Skeletal muscle tissue (tissue), 4 donors: ENCODE measurements around the gene HIVEP1. TPM values are rescaled to one million over a fixed set of nuclear protein-coding genes. Genes with fewer than 3 reads are reported as not detected.
"Not testable (repeated sequence)": the region's sequence is repeated elsewhere in the genome, so short reads cannot be mapped to it uniquely, and the experiment has no call there.

Experiments
- H3K27ac ChIP-seq: one replicate; pipeline ENCODE4 v1.7.0; 2013; ENCODE audit warnings: mild to moderate bottlenecking, low read depth, low read length, inconsistent platforms
- H3K27me3 ChIP-seq, 3 donors: one replicate each; pipeline ENCODE4 v1.7.0; 2013; ENCODE audit warnings: low read length in 3 of 3; ENCODE audit not compliant: control insufficient read depth in 3 of 3, insufficient read depth in 3 of 3
- H3K36me3 ChIP-seq, 3 donors: one replicate each; pipeline ENCODE4 v1.7.0; 2013; ENCODE audit warnings: low read length in 3 of 3; ENCODE audit not compliant: control insufficient read depth in 3 of 3, insufficient read depth in 3 of 3
- H3K4me1 ChIP-seq, 3 donors: one replicate each; pipeline ENCODE4 v1.7.0; 2013; ENCODE audit warnings: low read length in 3 of 3, mild to moderate bottlenecking in 3 of 3; ENCODE audit not compliant: control insufficient read depth in 3 of 3, insufficient read depth in 3 of 3
- H3K4me3 ChIP-seq, 3 donors: one replicate each; pipeline ENCODE4 v1.7.0; 2013; ENCODE audit warnings: low read length in 3 of 3
- H3K9ac ChIP-seq, 3 donors: one replicate each; pipeline ENCODE4 v1.7.0; 2013; ENCODE audit warnings: low read length in 3 of 3, mild to moderate bottlenecking in 3 of 3, moderate library complexity in 2 of 3, low read depth in 1 of 3
- H3K9me3 ChIP-seq, 3 donors: one replicate each; pipeline ENCODE4 v1.7.0; 2013; ENCODE audit warnings: low read length in 3 of 3; ENCODE audit not compliant: control insufficient read depth in 3 of 3
- total RNA-seq: library from RNA; depleted of rRNA; stranded (reverse); fragments of >200 nt; gene quantifications from one replicate; pipeline ENCODE4 v1.2.3, GENCODE V29; 2014
- donor health status: Osteomylitis.

The HIVEP1 gene
- total RNA-seq, 1 donor from 2014 or later = 19.8 TPM

DNA sequence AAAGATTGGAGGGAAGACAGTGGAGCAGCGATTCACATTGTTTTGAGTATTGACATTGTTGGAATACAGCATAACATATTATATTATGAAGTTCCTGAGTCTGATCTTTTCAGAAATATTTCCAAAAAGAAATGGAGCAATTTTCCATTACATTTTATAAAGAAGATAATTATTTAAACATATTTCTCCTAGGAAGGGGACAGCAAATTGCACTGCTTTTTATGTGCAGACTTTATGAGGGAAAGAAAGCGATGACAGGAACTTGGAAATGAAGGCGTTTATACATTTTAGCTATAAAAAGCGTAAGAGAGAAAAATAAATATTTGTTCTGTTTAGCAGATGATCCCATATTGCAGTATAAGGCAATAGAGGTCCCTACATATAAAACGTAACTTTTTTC, 161.1 kb downstream of the HIVEP1 start:
- Histone ChIP-seq H3K9ac (no peak overlapping the region), H3K27ac (no peak overlapping the region), H3K27me3 (no peaks in the 10 kb centered on the region), H3K36me3 (no peaks in the 10 kb centered on the region), H3K4me3 (no peak overlapping the region), H3K4me1 (no peaks in the 10 kb centered on the region), H3K9me3 (no peaks in the 10 kb centered on the region)

- H3K9me3 ChIP-seq = no peaks in the 10 kb centered on the region
- H3K36me3 ChIP-seq = no peaks in the 10 kb centered on the region
- no peaks in the 10 kb centered on the region for H3K4me1 ChIP-seq
- H3K9ac ChIP-seq = no peak overlapping the region
- H3K27me3 ChIP-seq = no peaks in the 10 kb centered on the region
- no peak overlapping the region for H3K27ac ChIP-seq
- H3K4me3 ChIP-seq = no peak overlapping the region
Observed at GRCh38 chr6:12173661-12174060, 161.5 kb downstream of the HIVEP1 start.

DNA sequence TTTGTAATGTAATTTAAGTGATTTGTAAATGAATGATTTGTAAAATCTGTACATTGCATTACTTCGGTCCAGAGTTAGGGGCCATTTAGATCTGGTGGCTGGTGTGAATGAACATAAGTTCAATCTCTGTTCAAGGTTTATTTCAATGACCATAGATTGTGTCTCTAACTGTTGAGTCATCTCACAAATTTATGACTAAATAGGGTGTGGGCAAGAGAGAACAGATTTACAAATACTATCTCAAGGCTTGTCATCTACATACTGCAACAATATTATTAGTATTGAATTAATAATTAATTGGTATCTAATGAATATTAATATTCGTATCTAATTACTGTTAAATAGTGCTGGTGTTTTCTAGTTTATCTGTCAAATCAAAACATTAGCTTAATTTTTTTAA, 162.8 kb downstream of the HIVEP1 start:
- no peak overlapping the region for H3K4me3 ChIP-seq
- no peak overlapping the region for H3K27ac ChIP-seq
- no peak overlapping the region for H3K9ac ChIP-seq

GRCh38 chr6:12175626-12176025, 163.5 kb downstream of the HIVEP1 start:
- Histone ChIP-seq H3K9ac (no peak overlapping the region), H3K36me3 (no peaks in the 10 kb centered on the region), H3K4me1 (no peaks in the 10 kb centered on the region), H3K27ac (no peak overlapping the region), H3K9me3 (no peaks in the 10 kb centered on the region), H3K4me3 (no peak overlapping the region), H3K27me3 (no peaks in the 10 kb centered on the region)

More for the DNA sequence above, 162.8 kb downstream of the HIVEP1 start:
- no peaks in the 10 kb centered on the region for H3K36me3 ChIP-seq
- no peaks in the 10 kb centered on the region for H3K9me3 ChIP-seq
- H3K27me3 ChIP-seq = no peaks in the 10 kb centered on the region
- no peaks in the 10 kb centered on the region for H3K4me1 ChIP-seq

- not testable (repeated sequence) for H3K9ac ChIP-seq, H3K27ac ChIP-seq, H3K4me3 ChIP-seq, H3K9me3 ChIP-seq, H3K36me3 ChIP-seq, H3K27me3 ChIP-seq, H3K4me1 ChIP-seq
Observed at GRCh38 chr6:12176782-12177181, 164.7 kb downstream of the HIVEP1 start.

GRCh38 chr6:12178521-12178920, 166.4 kb downstream of the HIVEP1 start:
- H3K36me3 ChIP-seq = no peaks in the 10 kb centered on the region
- H3K9ac ChIP-seq = no peak overlapping the region
- no peaks in the 10 kb centered on the region for H3K4me1 ChIP-seq
- no peak overlapping the region for H3K4me3 ChIP-seq
- no peaks in the 10 kb centered on the region for H3K27me3 ChIP-seq
- no peaks in the 10 kb centered on the region for H3K9me3 ChIP-seq
- no peak overlapping the region for H3K27ac ChIP-seq

- Histone ChIP-seq H3K4me1 (no peaks in the 10 kb centered on the region), H3K9me3 (no peaks in the 10 kb centered on the region), H3K9ac (no peak overlapping the region), H3K4me3 (no peak overlapping the region), H3K27ac (no peak overlapping the region), H3K36me3 (no peaks in the 10 kb centered on the region), H3K27me3 (no peaks in the 10 kb centered on the region)
Observed at GRCh38 chr6:12181481-12181880, 169.4 kb downstream of the HIVEP1 start.

DNA sequence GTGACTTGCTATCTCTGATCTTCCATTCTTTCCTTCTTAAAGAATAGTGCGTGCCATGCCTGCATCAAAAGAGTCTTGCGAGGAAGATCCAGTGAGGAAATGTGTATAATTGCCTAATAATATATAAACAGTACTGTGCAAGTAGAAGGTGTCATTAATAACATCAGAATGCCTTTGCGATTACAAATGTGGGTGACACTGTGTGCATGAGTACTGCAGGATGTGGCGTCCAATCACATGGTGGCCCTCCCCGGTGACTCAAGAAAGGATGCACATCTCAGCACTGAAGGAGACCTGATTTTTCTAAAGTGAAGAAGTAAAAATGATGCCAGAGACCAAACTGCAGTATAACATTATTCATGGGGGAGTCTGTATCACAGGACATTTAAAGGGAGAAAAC, 170.6 kb downstream of the HIVEP1 start:
- Histone ChIP-seq H3K36me3 (no peaks in the 10 kb centered on the region), H3K9ac (no peak overlapping the region), H3K27ac (no peak overlapping the region), H3K27me3 (no peaks in the 10 kb centered on the region), H3K9me3 (no peaks in the 10 kb centered on the region), H3K4me1 (no peaks in the 10 kb centered on the region), H3K4me3 (no peak overlapping the region)

DNA sequence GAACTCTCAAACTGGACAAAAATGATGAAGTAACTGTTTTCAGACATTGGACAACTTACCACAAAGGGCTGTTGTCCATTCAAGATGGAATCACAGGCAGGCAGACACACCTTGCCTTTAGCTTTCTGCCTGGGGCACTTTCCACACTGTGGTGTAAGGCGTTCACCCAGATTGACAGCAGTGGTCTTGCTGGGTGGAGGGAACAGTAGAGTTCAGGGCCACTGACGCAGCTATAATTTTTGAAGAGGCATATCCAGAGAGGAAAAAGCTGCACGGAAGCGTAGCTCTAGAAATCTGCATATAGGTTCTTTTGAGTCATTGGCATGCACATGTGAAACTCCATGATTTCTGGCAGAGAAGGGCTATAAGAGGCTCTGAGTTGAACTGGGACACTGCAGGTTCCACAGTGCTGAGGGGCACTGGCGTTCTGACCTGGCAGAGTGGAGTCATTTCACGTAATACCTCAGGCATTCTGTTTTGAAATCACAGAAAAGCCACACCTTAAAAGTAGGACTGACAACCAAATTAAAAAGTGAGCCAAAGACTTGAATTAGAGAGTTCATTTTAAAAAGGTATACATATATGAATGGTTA, 173.1 kb downstream of the HIVEP1 start:
- Histone ChIP-seq H3K27me3 (no peaks in the 10 kb centered on the region), H3K4me3 (no peak overlapping the region), H3K4me1 (no peaks in the 10 kb centered on the region), H3K36me3 (no peaks in the 10 kb centered on the region), H3K27ac (no peak overlapping the region), H3K9ac (no peak overlapping the region), H3K9me3 (no peaks in the 10 kb centered on the region)

GRCh38 chr6:12186528-12186927, 174.4 kb downstream of the HIVEP1 start:
- no peaks in the 10 kb centered on the region for H3K27me3 ChIP-seq
- no peaks in the 10 kb centered on the region for H3K4me1 ChIP-seq
- H3K27ac ChIP-seq = no peak overlapping the region
- H3K9me3 ChIP-seq = no peaks in the 10 kb centered on the region
- no peaks in the 10 kb centered on the region for H3K36me3 ChIP-seq
- no peak overlapping the region for H3K4me3 ChIP-seq
- H3K9ac ChIP-seq = no peak overlapping the region

DNA sequence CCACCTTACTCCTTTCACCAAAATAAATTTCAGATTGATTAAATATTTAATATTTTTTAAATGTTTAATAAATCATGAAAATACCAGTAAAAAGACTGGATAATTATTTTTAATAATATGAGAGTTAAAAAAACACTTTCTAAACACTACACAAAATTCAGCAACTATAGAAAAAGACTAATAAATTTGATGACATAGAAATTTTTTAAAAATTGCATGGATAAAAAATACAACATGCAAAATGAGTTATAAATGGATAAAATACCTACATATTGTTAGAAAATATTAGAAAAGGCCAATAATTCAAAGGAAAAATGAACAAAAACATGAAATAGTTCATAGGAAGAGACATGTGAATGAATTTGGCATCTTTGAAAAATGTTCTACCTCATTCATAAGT, 177.0 kb downstream of the HIVEP1 start:
- Histone ChIP-seq H3K36me3 (no peaks in the 10 kb centered on the region), H3K4me1 (no peaks in the 10 kb centered on the region), H3K27me3 (no peaks in the 10 kb centered on the region), H3K9me3 (no peaks in the 10 kb centered on the region), H3K9ac (no peak overlapping the region), H3K27ac (no peak overlapping the region), H3K4me3 (no peak overlapping the region)
